Activated CD4-positive, CD25-positive, alpha-beta regulatory T cell treated with anti-CD3 and anti-CD28 coated beads, Interleukin-2, amount 50 U/mL, for 72 hours (primary cell): ENCODE results near the gene ZNF674.
"Not testable (repeated sequence)": the region's sequence is repeated elsewhere in the genome, so short reads cannot be mapped to it uniquely, and the experiment has no call there.

Experiments used
- DNase-seq: peaks from one replicate; pipeline ENCODE4 v3.0.0; 2021

ZNF674 gene

GRCh38 chrX:46460801-46461659 is 84.2 kb downstream of the ZNF674 start:
- not testable (repeated sequence) for DNase-seq

- DNase-seq: no peak
Measured at GRCh38 chrX:46459603-46460002, 85.6 kb downstream of the ZNF674 start.

- DNase-seq: no peak
Measured at GRCh38 chrX:46456125-46456922, 88.9 kb downstream of the ZNF674 start.
